SH-SY5Y (cell line): ENCODE measurements around the gene ABCB8.

ENCODE experiments used
- GATA2 ChIP-seq: IDR thresholded peaks from 2 replicates; pipeline ENCODE4 v1.6.1; 2011; ENCODE audit warnings: mild to moderate bottlenecking, low read depth, low read length
- GATA3 ChIP-seq: IDR thresholded peaks from 2 replicates; pipeline ENCODE4 v1.6.1; 2011; ENCODE audit warnings: low read depth, mild to moderate bottlenecking, low read length, moderate library complexity

GRCh38 chr7:151083071-151083823 is 55.0 kb downstream of the ABCB8 start, which contains the start of gene TMUB1:
- TF ChIP-seq GATA3 (no peak), GATA2 (no peak)
